Caco-2 (cell line): ENCODE measurements around the gene KRTAP10-8. TPM values are rescaled to one million over a fixed set of nuclear protein-coding genes. Genes with fewer than 3 reads are reported as not detected.

Experiments
- BruUV-seq: library from RNA; stranded (reverse); fragments of 400-500 nt; replicated peaks from 2 replicates; lab custom pipeline; 2021; lab: Mats Ljungman, UMichigan
- CTCF ChIA-PET: fragments of 300-600 bp; sonication (Branson Sonifier 250); formaldehyde crosslinking; loops from one replicate; lab custom pipeline; 2022; ENCODE audit warnings: antibody characterized with exemption; lab: Charles Lee
- POLR2A ChIA-PET: fragments of 300-600 bp; sonication (Branson Sonifier 250); formaldehyde crosslinking; loops from one replicate; lab custom pipeline; 2022; ENCODE audit warnings: antibody characterized with exemption; lab: Charles Lee
- DNase-seq, 2 experiments: peaks; one replicate each; pipeline versions ENCODE4 v3.0.0 to v3.0.0-alpha.2; 2020 to 2022
- H3K27me3 ChIP-seq: replicated peaks from 2 replicates; pipeline ENCODE4 v1.6.0; 2011; ENCODE audit warnings: low read length; ENCODE audit not compliant: control insufficient read depth, insufficient read depth
- H3K36me3 ChIP-seq: 2 replicates; pipeline ENCODE4 v1.5.1; 2011; ENCODE audit warnings: low read length; ENCODE audit not compliant: control insufficient read depth, insufficient read depth
- H3K4me1 ChIP-seq: fragments of 250-450 bp; sonication (Bioruptor Pico); 2 replicates; pipeline ENCODE4 v1.5.1; 2020; ENCODE audit warnings: mild to moderate bottlenecking
- H3K4me3 ChIP-seq: 2 replicates; pipeline ENCODE4 v1.5.1; 2011; ENCODE audit warnings: low read depth, mild to moderate bottlenecking, control low read depth, low read length
- H3K9me3 ChIP-seq: fragments of 250-450 bp; sonication (Bioruptor Pico); 2 replicates; pipeline ENCODE4 v1.5.1; 2020; ENCODE audit warnings: mild to moderate bottlenecking, moderate library complexity
- H3K27ac Mint-ChIP-seq: one replicate; pipeline ENCODE4 v1.8.0; 2022; ENCODE audit warnings: mixed read lengths; ENCODE audit not compliant: unreplicated experiment
- H3K27me3 Mint-ChIP-seq: one replicate; pipeline ENCODE4 v1.8.0; 2022; ENCODE audit warnings: mixed read lengths; ENCODE audit not compliant: insufficient read depth, unreplicated experiment
- H3K36me3 Mint-ChIP-seq: one replicate; pipeline ENCODE4 v1.8.0; 2022; ENCODE audit warnings: mild to moderate bottlenecking, mixed read lengths; ENCODE audit not compliant: insufficient read depth, unreplicated experiment
- H3K4me1 Mint-ChIP-seq: one replicate; pipeline ENCODE4 v1.8.0; 2022; ENCODE audit warnings: low read depth, mixed read lengths; ENCODE audit not compliant: unreplicated experiment
- H3K4me3 Mint-ChIP-seq: one replicate; pipeline ENCODE4 v1.8.0; 2022; ENCODE audit warnings: mild to moderate bottlenecking, moderate library complexity, mixed read lengths; ENCODE audit not compliant: unreplicated experiment
- H3K9me3 Mint-ChIP-seq: one replicate; pipeline ENCODE4 v1.8.0; 2022; ENCODE audit warnings: mixed read lengths; ENCODE audit not compliant: unreplicated experiment
- intact Hi-C: fragments of 100-400 bp; cut with micrococcal nuclease; formaldehyde crosslinking; loops from one replicate; pipeline ENCODE4 v1.10.0; 2022; ENCODE audit not compliant: unreplicated experiment
- total RNA-seq: library from RNA; stranded (reverse); gene quantifications from 2 replicates; pipeline ENCODE4 v1.2.3, GENCODE V29; 2022
- TF ChIP-seq, protein P1 (sequence below), 2 experiments: fragments of 200-600 bp in 1 of 2; IDR thresholded peaks; 1 replicate in 1 of 2; 2 replicates in 1 of 2; pipeline versions ENCODE4 v1.5.1 to v1.8.0; 2011 to 2022; ENCODE audit warnings: antibody characterized with exemption in 1 of 2, control low read depth in 1 of 2, inconsistent platforms in 1 of 2, low read depth in 1 of 2, low read length in 1 of 2, mild to moderate bottlenecking in 1 of 2, moderate library complexity in 1 of 2; ENCODE audit not compliant: insufficient read depth in 1 of 2, severe bottlenecking in 1 of 2, unreplicated experiment in 1 of 2

Gene KRTAP10-8
- total RNA-seq, 1 experiment from 2014 or later = not detected

DNA sequence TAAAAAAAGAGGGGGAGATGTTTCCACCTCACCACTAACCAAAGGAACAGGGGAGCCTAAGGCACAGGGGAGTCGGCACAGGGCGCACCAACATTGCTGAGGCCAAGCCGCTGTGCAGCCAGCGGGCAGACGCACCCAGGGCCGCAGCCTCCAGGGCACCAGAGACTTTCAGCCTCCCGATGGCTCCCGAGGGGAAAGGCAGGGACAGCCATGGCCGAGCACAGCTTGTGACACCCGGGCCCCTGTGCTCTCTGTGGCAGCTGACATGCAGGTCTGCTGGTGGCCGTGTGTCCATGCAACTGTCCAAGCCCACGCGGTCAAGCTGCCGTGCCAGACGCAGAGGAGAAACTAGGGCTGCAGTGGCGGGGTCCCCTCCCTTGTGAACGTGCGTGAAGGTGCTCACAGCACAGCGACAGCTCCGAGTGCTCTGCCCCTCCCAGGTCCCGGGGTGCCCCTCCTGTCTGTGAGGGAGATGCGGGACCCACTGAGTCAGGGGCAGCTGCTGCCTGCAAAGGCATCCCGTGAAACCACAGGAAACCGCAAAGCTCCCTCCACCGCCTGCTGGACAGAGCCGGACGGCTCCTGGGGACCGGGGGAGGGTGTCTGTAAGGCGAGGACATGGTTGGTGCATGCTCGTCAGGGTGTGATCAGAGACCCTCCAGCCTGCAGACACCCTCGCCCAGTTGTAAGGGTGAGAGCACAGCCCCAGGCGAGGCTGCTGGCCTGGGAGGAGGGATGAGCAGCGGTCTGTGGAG lies 36.9 kb downstream of the KRTAP10-8 start:
- Mint-ChIP-seq H3K9me3 (peaks cover 23% of the 10 kb centered on the region), H3K36me3 (no peaks in the 10 kb centered on the region), H3K4me3 (no peak overlapping the region), H3K27ac (no peak overlapping the region), H3K27me3 (no peaks in the 10 kb centered on the region), H3K4me1 (no peaks in the 10 kb centered on the region)
- no peak overlapping the region for H3K4me3 ChIP-seq
- ChIA-PET POLR2A (no interaction called here), CTCF (interaction anchor here (0.6 kb wide), 1 partner anchor 316 kb away, joined by 3 read pairs; no protein-coding TSS in a partner anchor)
- H3K27me3 ChIP-seq = no peaks in the 10 kb centered on the region
- no TSS peak for BruUV-seq
- H3K36me3 ChIP-seq = no peaks in the 10 kb centered on the region
- intact Hi-C loops = no loop called here
- peaks cover 13% of the 10 kb centered on the region for H3K9me3 ChIP-seq
- TF ChIP-seq, protein P1, sequence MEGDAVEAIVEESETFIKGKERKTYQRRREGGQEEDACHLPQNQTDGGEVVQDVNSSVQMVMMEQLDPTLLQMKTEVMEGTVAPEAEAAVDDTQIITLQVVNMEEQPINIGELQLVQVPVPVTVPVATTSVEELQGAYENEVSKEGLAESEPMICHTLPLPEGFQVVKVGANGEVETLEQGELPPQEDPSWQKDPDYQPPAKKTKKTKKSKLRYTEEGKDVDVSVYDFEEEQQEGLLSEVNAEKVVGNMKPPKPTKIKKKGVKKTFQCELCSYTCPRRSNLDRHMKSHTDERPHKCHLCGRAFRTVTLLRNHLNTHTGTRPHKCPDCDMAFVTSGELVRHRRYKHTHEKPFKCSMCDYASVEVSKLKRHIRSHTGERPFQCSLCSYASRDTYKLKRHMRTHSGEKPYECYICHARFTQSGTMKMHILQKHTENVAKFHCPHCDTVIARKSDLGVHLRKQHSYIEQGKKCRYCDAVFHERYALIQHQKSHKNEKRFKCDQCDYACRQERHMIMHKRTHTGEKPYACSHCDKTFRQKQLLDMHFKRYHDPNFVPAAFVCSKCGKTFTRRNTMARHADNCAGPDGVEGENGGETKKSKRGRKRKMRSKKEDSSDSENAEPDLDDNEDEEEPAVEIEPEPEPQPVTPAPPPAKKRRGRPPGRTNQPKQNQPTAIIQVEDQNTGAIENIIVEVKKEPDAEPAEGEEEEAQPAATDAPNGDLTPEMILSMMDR (IDR thresholded peaks at IDR 0.05; ENCODE audit: insufficient read depth in 1 of 2, low read depth in 1 of 2, low read length in 1 of 2, severe bottlenecking in 1 of 2, unreplicated experiment in 1 of 2) = no peak
- no peak for DNase-seq
- no peaks in the 10 kb centered on the region for H3K4me1 ChIP-seq

DNA sequence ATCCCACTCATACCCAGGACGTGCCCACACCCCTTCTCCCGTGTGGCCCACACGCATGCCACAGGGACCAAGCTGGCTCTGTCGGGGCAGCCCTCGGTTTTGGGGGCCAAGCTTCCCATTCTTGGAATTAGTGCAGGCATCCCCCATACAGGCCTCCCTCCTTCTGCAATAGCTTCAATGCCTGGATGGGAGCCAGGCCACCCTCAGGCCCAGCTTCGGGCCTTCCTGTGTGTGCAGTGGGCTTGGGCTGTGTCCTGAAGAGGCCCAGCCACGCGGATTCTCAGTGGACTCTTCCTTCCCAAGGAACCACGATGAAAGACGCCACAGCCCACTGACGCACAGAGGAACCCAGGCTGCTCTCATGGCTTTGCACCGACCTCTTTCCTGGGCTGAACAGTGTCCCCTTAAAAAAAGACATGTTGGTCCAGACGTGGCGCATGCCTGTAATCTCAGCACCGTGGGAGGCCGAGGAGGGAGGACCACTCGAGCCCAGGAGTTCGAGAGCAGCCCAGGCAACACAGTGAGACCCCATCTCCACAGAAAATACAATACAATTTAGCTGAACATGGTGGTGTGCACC lies 37.7 kb downstream of the KRTAP10-8 start:
- Histone ChIP-seq H3K4me3 (no peak overlapping the region), H3K27me3 (no peaks in the 10 kb centered on the region), H3K9me3 (peaks cover 11% of the 10 kb centered on the region), H3K4me1 (no peaks in the 10 kb centered on the region), H3K36me3 (no peaks in the 10 kb centered on the region)
- no TSS peak for BruUV-seq
- Mint-ChIP-seq H3K4me3 (no peak overlapping the region), H3K4me1 (no peaks in the 10 kb centered on the region), H3K27me3 (no peaks in the 10 kb centered on the region), H3K9me3 (peaks cover 15% of the 10 kb centered on the region), H3K36me3 (no peaks in the 10 kb centered on the region), H3K27ac (no peak overlapping the region)
- TF ChIP-seq, protein P1 (IDR thresholded peaks at IDR 0.05; ENCODE audit: insufficient read depth in 1 of 2, low read depth in 1 of 2, low read length in 1 of 2, severe bottlenecking in 1 of 2, unreplicated experiment in 1 of 2) = no peak
- CTCF ChIA-PET = interaction anchor here (0.7 kb wide), 1 partner anchor 27 kb away, joined by 3 read pairs; no protein-coding TSS in a partner anchor
- intact Hi-C loops = no loop called here
- POLR2A ChIA-PET = no interaction called here
- no peak for DNase-seq

DNA sequence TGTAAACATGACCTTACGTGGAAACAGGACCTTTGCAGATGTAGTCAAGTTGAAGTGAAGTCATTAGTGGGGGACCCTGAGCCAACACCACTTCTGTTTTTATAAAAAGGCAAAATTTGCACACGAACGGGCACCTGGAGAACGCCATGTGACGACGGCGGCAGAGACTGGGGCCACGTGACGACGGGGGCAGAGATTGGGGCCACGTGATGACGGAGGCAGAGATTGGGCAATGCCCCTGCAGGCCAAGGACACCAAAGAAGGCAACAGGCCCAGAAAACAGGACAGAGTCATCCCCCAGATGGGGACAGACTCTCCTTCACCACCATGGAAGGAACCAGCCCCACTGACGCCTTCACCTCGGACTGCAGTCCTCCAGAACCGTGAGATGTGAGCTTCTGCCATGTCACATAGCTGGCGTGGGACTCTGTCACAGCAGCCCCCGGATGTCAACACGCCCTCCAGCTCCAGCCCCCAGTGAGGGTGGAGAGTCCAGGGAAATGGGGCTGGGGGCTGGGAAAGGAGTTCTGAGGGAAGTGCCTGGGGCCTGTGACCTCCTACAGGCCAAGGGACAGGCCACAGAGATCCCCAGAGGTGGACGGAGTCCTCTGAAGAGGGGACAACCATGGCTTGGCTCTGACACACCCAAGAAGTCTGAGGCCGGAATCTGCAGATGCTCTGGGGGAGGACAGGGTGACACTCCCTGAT lies 38.5 kb downstream of the KRTAP10-8 start:
- H3K9me3 ChIP-seq = peaks cover 3% of the 10 kb centered on the region; the same call in 1 of the 2 replicates
- no peak overlapping the region for H3K4me3 ChIP-seq
- Mint-ChIP-seq H3K9me3 (peaks cover 7% of the 10 kb centered on the region), H3K27ac (no peak overlapping the region), H3K27me3 (no peaks in the 10 kb centered on the region), H3K4me3 (no peak overlapping the region), H3K36me3 (no peaks in the 10 kb centered on the region), H3K4me1 (no peaks in the 10 kb centered on the region)
- H3K4me1 ChIP-seq = no peaks in the 10 kb centered on the region
- intact Hi-C loops = no loop called here
- POLR2A ChIA-PET = no interaction called here
- no peaks in the 10 kb centered on the region for H3K36me3 ChIP-seq
- H3K27me3 ChIP-seq = no peaks in the 10 kb centered on the region
- CTCF ChIA-PET = no interaction called here
- no TSS peak for BruUV-seq
- TF ChIP-seq, protein P1 (IDR thresholded peaks at IDR 0.05; ENCODE audit: insufficient read depth in 1 of 2, low read depth in 1 of 2, low read length in 1 of 2, severe bottlenecking in 1 of 2, unreplicated experiment in 1 of 2) = no peak
- DNase-seq = no peak
